Measurements from ENCODE around the gene SYK. TPM values are rescaled to one million over a fixed set of nuclear protein-coding genes. Genes with fewer than 3 reads are reported as not detected.
"Not testable (repeated sequence)": the region's sequence is repeated elsewhere in the genome, so short reads cannot be mapped to it uniquely, and the experiment has no call there.

The SYK gene
- 12.3 and 15.0 TPM in 2 replicates for total RNA-seq

GRCh38 chr9:90801241-90801972, at the start of gene SYK:
TSS of gene SYK (plus strand) at chr9:90801819. CDS start at chr9:90843899, 42,080 bp downstream.
- Histone ChIP-seq H3K4me3 (ENCODE audit: low read depth, low read length) (peak within 1 kb of the TSS; percentile 69), H3K27me3 (ENCODE audit: control insufficient read depth, insufficient read depth, low read length) (peaks cover 2% of the 10 kb centered on the region), H3K36me3 (ENCODE audit: control insufficient read depth, insufficient read depth, low read length) (no peaks in the 10 kb centered on the region)
- DNase-seq (ENCODE audit: low read depth) = no peak
- TF ChIP-seq, protein P1, sequence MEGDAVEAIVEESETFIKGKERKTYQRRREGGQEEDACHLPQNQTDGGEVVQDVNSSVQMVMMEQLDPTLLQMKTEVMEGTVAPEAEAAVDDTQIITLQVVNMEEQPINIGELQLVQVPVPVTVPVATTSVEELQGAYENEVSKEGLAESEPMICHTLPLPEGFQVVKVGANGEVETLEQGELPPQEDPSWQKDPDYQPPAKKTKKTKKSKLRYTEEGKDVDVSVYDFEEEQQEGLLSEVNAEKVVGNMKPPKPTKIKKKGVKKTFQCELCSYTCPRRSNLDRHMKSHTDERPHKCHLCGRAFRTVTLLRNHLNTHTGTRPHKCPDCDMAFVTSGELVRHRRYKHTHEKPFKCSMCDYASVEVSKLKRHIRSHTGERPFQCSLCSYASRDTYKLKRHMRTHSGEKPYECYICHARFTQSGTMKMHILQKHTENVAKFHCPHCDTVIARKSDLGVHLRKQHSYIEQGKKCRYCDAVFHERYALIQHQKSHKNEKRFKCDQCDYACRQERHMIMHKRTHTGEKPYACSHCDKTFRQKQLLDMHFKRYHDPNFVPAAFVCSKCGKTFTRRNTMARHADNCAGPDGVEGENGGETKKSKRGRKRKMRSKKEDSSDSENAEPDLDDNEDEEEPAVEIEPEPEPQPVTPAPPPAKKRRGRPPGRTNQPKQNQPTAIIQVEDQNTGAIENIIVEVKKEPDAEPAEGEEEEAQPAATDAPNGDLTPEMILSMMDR (IDR thresholded peaks at IDR 0.05; ENCODE audit: insufficient read depth, low read length, poor library complexity, severe bottlenecking) = no peak

- DNase-seq (ENCODE audit: low read depth) = peak; percentile 48
- TF ChIP-seq, protein P1 (IDR thresholded peaks at IDR 0.05; ENCODE audit: insufficient read depth, low read length, poor library complexity, severe bottlenecking) = peak; percentile 58
- H3K4me3 ChIP-seq (ENCODE audit: low read depth, low read length); H3K36me3 ChIP-seq (ENCODE audit: control insufficient read depth, insufficient read depth, low read length); H3K27me3 ChIP-seq (ENCODE audit: control insufficient read depth, insufficient read depth, low read length): not testable (repeated sequence)
Measured at GRCh38 chr9:90755514-90756371, 45.9 kb upstream of the SYK start.

- not testable (repeated sequence) for H3K4me3 ChIP-seq (ENCODE audit: low read depth, low read length); H3K36me3 ChIP-seq (ENCODE audit: control insufficient read depth, insufficient read depth, low read length); DNase-seq (ENCODE audit: low read depth); H3K27me3 ChIP-seq (ENCODE audit: control insufficient read depth, insufficient read depth, low read length)
Measured at GRCh38 chr9:90760577-90760976, 41.0 kb upstream of the SYK start.

DNA sequence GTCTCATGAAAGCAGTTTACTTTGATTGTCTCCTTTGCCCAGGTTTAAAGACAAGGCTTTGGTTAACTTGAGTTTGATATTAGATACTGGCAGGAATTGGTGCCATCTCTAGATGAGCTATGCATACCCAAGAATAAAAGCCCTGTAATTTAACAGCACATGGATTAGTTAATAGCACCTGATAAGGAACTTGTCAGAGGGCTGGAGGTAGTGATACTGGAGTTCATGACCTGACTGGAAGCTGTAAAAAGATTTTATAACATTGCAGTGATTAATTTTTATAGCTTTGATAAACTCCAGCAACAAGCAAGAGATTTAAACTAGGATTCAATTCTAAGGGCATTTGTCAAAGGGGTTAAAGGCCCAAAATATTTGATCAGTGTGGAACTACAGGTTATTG, 34.9 kb upstream of the SYK start:
- TF ChIP-seq, protein P1 (IDR thresholded peaks at IDR 0.05; ENCODE audit: insufficient read depth, low read length, poor library complexity, severe bottlenecking) = no peak
- H3K4me3 ChIP-seq (ENCODE audit: low read depth, low read length) = no peak overlapping the region
- no peaks in the 10 kb centered on the region for H3K36me3 ChIP-seq (ENCODE audit: control insufficient read depth, insufficient read depth, low read length)
- no peaks in the 10 kb centered on the region for H3K27me3 ChIP-seq (ENCODE audit: control insufficient read depth, insufficient read depth, low read length)
- no peak for DNase-seq (ENCODE audit: low read depth)

DNA sequence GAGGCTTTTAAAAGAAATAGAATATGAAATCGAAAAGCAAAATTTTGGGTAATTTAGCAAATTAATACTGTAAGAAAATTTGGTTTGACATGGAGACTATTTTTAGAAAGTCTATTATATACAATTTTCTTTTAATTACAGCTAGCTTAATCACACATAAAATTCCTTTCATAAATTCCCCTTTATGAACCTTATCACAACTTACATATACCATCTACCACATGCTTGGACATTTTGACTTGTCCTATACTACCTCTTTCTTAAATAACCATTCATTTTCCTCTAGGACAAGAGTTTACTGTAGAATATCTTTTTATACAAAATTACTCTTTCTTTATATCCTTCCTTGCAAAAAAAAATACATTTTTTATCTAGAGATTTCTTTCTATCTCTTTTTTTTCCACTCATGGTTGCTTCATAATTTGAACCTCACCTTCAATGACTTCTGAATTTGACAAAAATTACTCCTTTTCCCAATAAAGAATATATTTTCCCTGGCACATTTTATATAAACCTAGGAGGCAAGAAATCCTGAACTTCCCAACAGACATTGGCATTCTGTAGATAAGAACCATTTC, 34.0 kb upstream of the SYK start:
- DNase-seq (ENCODE audit: low read depth) = no peak
- TF ChIP-seq, protein P1 (IDR thresholded peaks at IDR 0.05; ENCODE audit: insufficient read depth, low read length, poor library complexity, severe bottlenecking) = no peak
- no peaks in the 10 kb centered on the region for H3K27me3 ChIP-seq (ENCODE audit: control insufficient read depth, insufficient read depth, low read length)
- H3K36me3 ChIP-seq (ENCODE audit: control insufficient read depth, insufficient read depth, low read length) = no peaks in the 10 kb centered on the region
- no peak overlapping the region for H3K4me3 ChIP-seq (ENCODE audit: low read depth, low read length)

- Histone ChIP-seq H3K27me3 (ENCODE audit: control insufficient read depth, insufficient read depth, low read length) (no peaks in the 10 kb centered on the region), H3K36me3 (ENCODE audit: control insufficient read depth, insufficient read depth, low read length) (no peaks in the 10 kb centered on the region), H3K4me3 (ENCODE audit: low read depth, low read length) (no peak overlapping the region)
- DNase-seq (ENCODE audit: low read depth) = no peak
- TF ChIP-seq, protein P1 (IDR thresholded peaks at IDR 0.05; ENCODE audit: insufficient read depth, low read length, poor library complexity, severe bottlenecking) = no peak
Measured at GRCh38 chr9:90770182-90770738, 31.4 kb upstream of the SYK start.

Measured in kidney epithelial cell (primary cell).